PFSK-1 (cell line): ENCODE measurements around the gene C6.

Experiments used
- POLR2AphosphoS5 ChIP-seq: IDR thresholded peaks from 2 replicates; pipeline ENCODE4 v1.6.1; 2012; ENCODE audit warnings: low read depth, mild to moderate bottlenecking, control low read depth, low read length, moderate library complexity
- REST ChIP-seq, 2 experiments: IDR thresholded peaks; 2 replicates each; pipeline versions ENCODE4 v1.6.1 to v1.8.0; 2011 to 2012; ENCODE audit warnings: low read depth in 2 of 2, low read length in 2 of 2, control low read depth in 1 of 2, inconsistent platforms in 1 of 2, mild to moderate bottlenecking in 1 of 2, moderate library complexity in 1 of 2; ENCODE audit not compliant: insufficient read depth in 1 of 2
- SIN3A ChIP-seq: IDR thresholded peaks from 2 replicates; pipeline ENCODE4 v1.6.1; 2012; ENCODE audit warnings: mild to moderate bottlenecking, low read length, moderate library complexity, borderline replicate concordance; ENCODE audit not compliant: insufficient read depth

- no peak for TF ChIP-seq REST (IDR thresholded peaks at IDR 0.05; ENCODE audit: insufficient read depth in 1 of 2, low read depth in 2 of 2, low read length in 2 of 2)
- TF ChIP-seq SIN3A = no peak
- no peak for TF ChIP-seq POLR2AphosphoS5
Observed at GRCh38 chr5:41194339-41194738, 19.0 kb downstream of the C6 start.
